Testis (tissue), 2 donors: Measurements from ENCODE around the gene FCER1G.

ENCODE experiments used
- CTCF ChIP-seq, 3 experiments: fragments of 450-650 bp in 2 of 3; fragments of 200-600 bp in 1 of 3; sonication (generic) in 1 of 3; IDR thresholded peaks; one replicate each; pipeline ENCODE4 v1.5.1; 2016 to 2019; ENCODE audit warnings: antibody characterized with exemption in 3 of 3, mild to moderate bottlenecking in 2 of 3, moderate library complexity in 1 of 3
- POLR2A ChIP-seq: fragments of 450-650 bp; IDR thresholded peaks from one replicate; pipeline ENCODE4 v1.6.1; 2017; ENCODE audit warnings: antibody characterized with exemption, mild to moderate bottlenecking, moderate library complexity

- TF ChIP-seq CTCF (IDR thresholded peaks at IDR 0.05) (no peak), POLR2A (peak; percentile 29)
These were observed 37.8 kb upstream of the FCER1G start, which contains the start of gene B4GALT3 for GRCh38 chr1:161177112-161177935.
